H1 (cell line): ENCODE measurements around the gene PREB.
"Not testable (repeated sequence)": the region's sequence is repeated elsewhere in the genome, so short reads cannot be mapped to it uniquely, and the experiment has no call there.

Source experiments
- ATF3 ChIP-seq: IDR thresholded peaks from 2 replicates; pipeline ENCODE4 v1.6.1; 2011; ENCODE audit warnings: low read depth, mild to moderate bottlenecking, low read length; ENCODE audit not compliant: insufficient read depth
- CEBPB ChIP-seq: IDR thresholded peaks from 2 replicates; pipeline ENCODE4 v1.6.1; 2012; ENCODE audit warnings: low read depth, low read length
- CREB1 ChIP-seq: IDR thresholded peaks from 2 replicates; pipeline ENCODE4 v1.6.1; 2012; ENCODE audit warnings: inconsistent platforms
- CTCF ChIP-seq, 3 experiments: IDR thresholded peaks; 1 replicate in 2 of 3; 2 replicates in 1 of 3; pipeline versions ENCODE4 v1.5.1 to v1.6.1; 2011; ENCODE audit warnings: low read length in 3 of 3, mild to moderate bottlenecking in 3 of 3, inconsistent platforms in 2 of 3, low read depth in 1 of 3, moderate library complexity in 1 of 3; ENCODE audit not compliant: insufficient read depth in 1 of 3; ENCODE audit errors: control extremely low read depth in 1 of 3
- MAFK ChIP-seq: IDR thresholded peaks from 2 replicates; pipeline ENCODE4 v1.6.1; 2012; ENCODE audit warnings: low read depth, mild to moderate bottlenecking, improper control_type of control experiment, low read length
- POLR2A ChIP-seq, 2 experiments: IDR thresholded peaks; 1 replicate in 1 of 2; 2 replicates in 1 of 2; pipeline ENCODE4 v1.6.1; 2011; ENCODE audit warnings: low read depth in 2 of 2, low read length in 2 of 2, mild to moderate bottlenecking in 2 of 2; ENCODE audit errors: control extremely low read depth in 1 of 2
- RBBP5 ChIP-seq: IDR thresholded peaks from 2 replicates; pipeline ENCODE4 v1.7.1; 2012; ENCODE audit warnings: low read depth, mild to moderate bottlenecking, inconsistent platforms, low read length, moderate library complexity, borderline replicate concordance
- SAP30 ChIP-seq: fragments of 300-600 bp; sonication (generic); IDR thresholded peaks from 2 replicates; pipeline ENCODE4 v1.7.1; 2012; ENCODE audit warnings: low read length, moderate library complexity, mild to moderate bottlenecking, inconsistent platforms; ENCODE audit not compliant: insufficient read depth, insufficient replicate concordance
- SP1 ChIP-seq: IDR thresholded peaks from 2 replicates; pipeline ENCODE4 v1.6.1; 2011; ENCODE audit warnings: low read depth, low read length
- TAF1 ChIP-seq: IDR thresholded peaks from 2 replicates; pipeline ENCODE4 v1.6.1; 2011; ENCODE audit warnings: mild to moderate bottlenecking, low read depth, low read length
- TCF12 ChIP-seq: IDR thresholded peaks from 2 replicates; pipeline ENCODE4 v1.6.1; 2011; ENCODE audit warnings: low read depth, mild to moderate bottlenecking, low read length

- not testable (repeated sequence) for TF ChIP-seq CTCF (IDR thresholded peaks at IDR 0.05; ENCODE audit: control extremely low read depth in 1 of 3, insufficient read depth in 1 of 3, low read depth in 1 of 3, low read length in 3 of 3); CEBPB; ATF3; MAFK; TCF12; SAP30; TAF1; RBBP5; SP1; POLR2A (IDR thresholded peaks at IDR 0.05; ENCODE audit: control extremely low read depth in 1 of 2, low read depth in 2 of 2, low read length in 2 of 2); CREB1
These were observed 23.7 kb downstream of the PREB start for GRCh38 chr2:27110603-27111352.
